ENCODE data around the gene GIMD1. TPM values are rescaled to one million over a fixed set of nuclear protein-coding genes. Genes with fewer than 3 reads are reported as not detected.

GIMD1 gene
- polyA plus RNA-seq, 1 of the 3 experiments (the other 2 are of a cell fraction): not detected

DNA sequence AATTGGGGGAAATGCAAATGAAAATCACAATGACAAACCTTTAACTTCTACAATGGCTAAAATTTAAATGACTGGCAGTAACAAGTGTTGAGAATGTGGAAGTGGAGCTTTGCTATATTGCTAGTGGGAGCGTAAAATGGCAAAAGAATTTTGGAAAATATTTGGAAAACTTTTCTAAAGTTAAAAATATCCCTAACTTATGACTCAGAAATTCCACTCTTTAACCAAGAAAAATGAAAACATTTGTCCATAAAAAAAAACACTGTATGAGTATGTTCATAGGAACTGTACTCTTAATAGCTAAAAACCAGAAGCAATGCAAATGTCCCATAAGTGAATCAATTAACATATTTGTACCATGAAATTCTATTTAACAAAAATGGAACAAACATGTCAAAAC is 56.2 kb downstream of the GIMD1 start (continued):
- TF ChIP-seq FOSL2 (IDR thresholded peaks at IDR 0.05; ENCODE audit: borderline replicate concordance, low read depth) (peak; percentile 34; the same call in 1 of the 2 replicates), NRF1 (IDR thresholded peaks at IDR 0.05; ENCODE audit: low read depth, low read length) (no peak), JUND (IDR thresholded peaks at IDR 0.05) (peak; percentile 30; the same call in 1 of the 2 replicates), RFX5 (IDR thresholded peaks at IDR 0.05; ENCODE audit: low read length) (no peak), ELF1 (IDR thresholded peaks at IDR 0.05) (no peak), RXRA (IDR thresholded peaks at IDR 0.05; ENCODE audit: borderline replicate concordance, low read depth) (no peak), MEF2A (IDR thresholded peaks at IDR 0.05; ENCODE audit: borderline replicate concordance, low read depth) (peak; percentile 83; the same call in 1 of the 2 replicates), GATA2 (CRISPR knock-in tag; IDR thresholded peaks at IDR 0.05) (no peak), CHD2 (IDR thresholded peaks at IDR 0.05; ENCODE audit: low read length, partially characterized antibody) (no peak), NFIC (IDR thresholded peaks at IDR 0.05; ENCODE audit: borderline replicate concordance) (peak; percentile 5; the same call in 1 of the 2 replicates), SIN3A (IDR thresholded peaks at IDR 0.05; ENCODE audit: borderline replicate concordance, low read depth, low read length) (no peak), TCF12 (IDR thresholded peaks at IDR 0.05) (peak; percentile 17; the same call in 1 of the 2 replicates), EP300 (IDR thresholded peaks at IDR 0.05; ENCODE audit: borderline replicate concordance in 1 of 2, low read depth in 1 of 2, low read length in 1 of 2) (peak in 1 of 2 experiments; percentile 33; a peak in 1 of 4 replicates), GABPA (IDR thresholded peaks at IDR 0.05; ENCODE audit: low read depth) (no peak), POLR2AphosphoS5 (IDR thresholded peaks at IDR 0.05; ENCODE audit: low read depth, low read length) (no peak), MXI1 (IDR thresholded peaks at IDR 0.05; ENCODE audit: low read depth, low read length) (no peak), SMC3 (IDR thresholded peaks at IDR 0.05; ENCODE audit: low read depth, low read length) (no peak), RAD21 (IDR thresholded peaks at IDR 0.05; ENCODE audit: low read length) (no peak)
- TF ChIP-seq, protein P1, sequence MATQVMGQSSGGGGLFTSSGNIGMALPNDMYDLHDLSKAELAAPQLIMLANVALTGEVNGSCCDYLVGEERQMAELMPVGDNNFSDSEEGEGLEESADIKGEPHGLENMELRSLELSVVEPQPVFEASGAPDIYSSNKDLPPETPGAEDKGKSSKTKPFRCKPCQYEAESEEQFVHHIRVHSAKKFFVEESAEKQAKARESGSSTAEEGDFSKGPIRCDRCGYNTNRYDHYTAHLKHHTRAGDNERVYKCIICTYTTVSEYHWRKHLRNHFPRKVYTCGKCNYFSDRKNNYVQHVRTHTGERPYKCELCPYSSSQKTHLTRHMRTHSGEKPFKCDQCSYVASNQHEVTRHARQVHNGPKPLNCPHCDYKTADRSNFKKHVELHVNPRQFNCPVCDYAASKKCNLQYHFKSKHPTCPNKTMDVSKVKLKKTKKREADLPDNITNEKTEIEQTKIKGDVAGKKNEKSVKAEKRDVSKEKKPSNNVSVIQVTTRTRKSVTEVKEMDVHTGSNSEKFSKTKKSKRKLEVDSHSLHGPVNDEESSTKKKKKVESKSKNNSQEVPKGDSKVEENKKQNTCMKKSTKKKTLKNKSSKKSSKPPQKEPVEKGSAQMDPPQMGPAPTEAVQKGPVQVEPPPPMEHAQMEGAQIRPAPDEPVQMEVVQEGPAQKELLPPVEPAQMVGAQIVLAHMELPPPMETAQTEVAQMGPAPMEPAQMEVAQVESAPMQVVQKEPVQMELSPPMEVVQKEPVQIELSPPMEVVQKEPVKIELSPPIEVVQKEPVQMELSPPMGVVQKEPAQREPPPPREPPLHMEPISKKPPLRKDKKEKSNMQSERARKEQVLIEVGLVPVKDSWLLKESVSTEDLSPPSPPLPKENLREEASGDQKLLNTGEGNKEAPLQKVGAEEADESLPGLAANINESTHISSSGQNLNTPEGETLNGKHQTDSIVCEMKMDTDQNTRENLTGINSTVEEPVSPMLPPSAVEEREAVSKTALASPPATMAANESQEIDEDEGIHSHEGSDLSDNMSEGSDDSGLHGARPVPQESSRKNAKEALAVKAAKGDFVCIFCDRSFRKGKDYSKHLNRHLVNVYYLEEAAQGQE (IDR thresholded peaks at IDR 0.05; ENCODE audit: low read depth, low read length): no peak
- TF ChIP-seq, protein P2, sequence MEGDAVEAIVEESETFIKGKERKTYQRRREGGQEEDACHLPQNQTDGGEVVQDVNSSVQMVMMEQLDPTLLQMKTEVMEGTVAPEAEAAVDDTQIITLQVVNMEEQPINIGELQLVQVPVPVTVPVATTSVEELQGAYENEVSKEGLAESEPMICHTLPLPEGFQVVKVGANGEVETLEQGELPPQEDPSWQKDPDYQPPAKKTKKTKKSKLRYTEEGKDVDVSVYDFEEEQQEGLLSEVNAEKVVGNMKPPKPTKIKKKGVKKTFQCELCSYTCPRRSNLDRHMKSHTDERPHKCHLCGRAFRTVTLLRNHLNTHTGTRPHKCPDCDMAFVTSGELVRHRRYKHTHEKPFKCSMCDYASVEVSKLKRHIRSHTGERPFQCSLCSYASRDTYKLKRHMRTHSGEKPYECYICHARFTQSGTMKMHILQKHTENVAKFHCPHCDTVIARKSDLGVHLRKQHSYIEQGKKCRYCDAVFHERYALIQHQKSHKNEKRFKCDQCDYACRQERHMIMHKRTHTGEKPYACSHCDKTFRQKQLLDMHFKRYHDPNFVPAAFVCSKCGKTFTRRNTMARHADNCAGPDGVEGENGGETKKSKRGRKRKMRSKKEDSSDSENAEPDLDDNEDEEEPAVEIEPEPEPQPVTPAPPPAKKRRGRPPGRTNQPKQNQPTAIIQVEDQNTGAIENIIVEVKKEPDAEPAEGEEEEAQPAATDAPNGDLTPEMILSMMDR (IDR thresholded peaks at IDR 0.05): no peak
- TF ChIP-seq, protein P3, sequence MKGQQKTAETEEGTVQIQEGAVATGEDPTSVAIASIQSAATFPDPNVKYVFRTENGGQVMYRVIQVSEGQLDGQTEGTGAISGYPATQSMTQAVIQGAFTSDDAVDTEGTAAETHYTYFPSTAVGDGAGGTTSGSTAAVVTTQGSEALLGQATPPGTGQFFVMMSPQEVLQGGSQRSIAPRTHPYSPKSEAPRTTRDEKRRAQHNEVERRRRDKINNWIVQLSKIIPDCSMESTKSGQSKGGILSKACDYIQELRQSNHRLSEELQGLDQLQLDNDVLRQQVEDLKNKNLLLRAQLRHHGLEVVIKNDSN (IDR thresholded peaks at IDR 0.05; ENCODE audit: borderline replicate concordance, low read depth): no peak
- TF ChIP-seq, protein P4, sequence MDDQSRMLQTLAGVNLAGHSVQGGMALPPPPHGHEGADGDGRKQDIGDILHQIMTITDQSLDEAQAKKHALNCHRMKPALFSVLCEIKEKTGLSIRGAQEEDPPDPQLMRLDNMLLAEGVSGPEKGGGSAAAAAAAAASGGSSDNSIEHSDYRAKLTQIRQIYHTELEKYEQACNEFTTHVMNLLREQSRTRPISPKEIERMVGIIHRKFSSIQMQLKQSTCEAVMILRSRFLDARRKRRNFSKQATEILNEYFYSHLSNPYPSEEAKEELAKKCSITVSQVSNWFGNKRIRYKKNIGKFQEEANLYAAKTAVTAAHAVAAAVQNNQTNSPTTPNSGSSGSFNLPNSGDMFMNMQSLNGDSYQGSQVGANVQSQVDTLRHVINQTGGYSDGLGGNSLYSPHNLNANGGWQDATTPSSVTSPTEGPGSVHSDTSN (IDR thresholded peaks at IDR 0.05): no peak
- TF ChIP-seq, protein P5, sequence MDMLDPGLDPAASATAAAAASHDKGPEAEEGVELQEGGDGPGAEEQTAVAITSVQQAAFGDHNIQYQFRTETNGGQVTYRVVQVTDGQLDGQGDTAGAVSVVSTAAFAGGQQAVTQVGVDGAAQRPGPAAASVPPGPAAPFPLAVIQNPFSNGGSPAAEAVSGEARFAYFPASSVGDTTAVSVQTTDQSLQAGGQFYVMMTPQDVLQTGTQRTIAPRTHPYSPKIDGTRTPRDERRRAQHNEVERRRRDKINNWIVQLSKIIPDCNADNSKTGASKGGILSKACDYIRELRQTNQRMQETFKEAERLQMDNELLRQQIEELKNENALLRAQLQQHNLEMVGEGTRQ (IDR thresholded peaks at IDR 0.05; ENCODE audit: borderline replicate concordance, low read depth, low read length): no peak

All from SK-N-SH (cell line).